Measurements from ENCODE around the gene DEUP1. TPM values are rescaled to one million over a fixed set of nuclear protein-coding genes. Genes with fewer than 3 reads are reported as not detected.

Gene DEUP1
- total RNA-seq, 4 donors from 2014 or later, result not detected

- no peak for DNase-seq (ENCODE audit: low spot score in 2 of 2)
- 3 to 5% methylated on average over 16 of the region's 16 CpGs for WGBS, 2 donors
- H3K4me3 ChIP-seq (ENCODE audit: low read depth, poor library complexity, severe bottlenecking), result no peak overlapping the region
- intact Hi-C loops (cut with DNase I; ENCODE audit: low total_unique reads), result no loop called here
- TF ChIP-seq CTCF (IDR thresholded peaks at IDR 0.05) (no peak), POLR2A (IDR thresholded peaks at IDR 0.05) (no peak)
These were observed 551 bp upstream of the DEUP1 start for GRCh38 chr11:93329936-93330445.

GRCh38 chr11:93340223-93340622 lies 9.7 kb downstream of the DEUP1 start:
- WGBS, 2 donors, result 65 to 74% methylated on average over 2 of the region's 2 CpGs
- no peak overlapping the region for H3K4me3 ChIP-seq (ENCODE audit: low read depth, poor library complexity, severe bottlenecking)
- no peak for DNase-seq (ENCODE audit: low spot score in 2 of 2)
- intact Hi-C loops (cut with DNase I; ENCODE audit: low total_unique reads), result no loop called here
- TF ChIP-seq CTCF (IDR thresholded peaks at IDR 0.05) (no peak), POLR2A (IDR thresholded peaks at IDR 0.05) (no peak)

- intact Hi-C loops (cut with DNase I; ENCODE audit: low total_unique reads), result no loop called here
- TF ChIP-seq POLR2A (IDR thresholded peaks at IDR 0.05) (no peak), CTCF (IDR thresholded peaks at IDR 0.05) (no peak)
These were observed 14.4 kb downstream of the DEUP1 start for GRCh38 chr11:93344855-93345333.

GRCh38 chr11:93348930-93349329 lies 18.4 kb downstream of the DEUP1 start:
- WGBS, 2 donors, result 88% methylated on average over 2 of the region's 2 CpGs
- DNase-seq (ENCODE audit: low spot score in 2 of 2), result no peak
- intact Hi-C loops (cut with DNase I; ENCODE audit: low total_unique reads), result no loop called here
- TF ChIP-seq CTCF (IDR thresholded peaks at IDR 0.05) (no peak), POLR2A (IDR thresholded peaks at IDR 0.05) (no peak)
- no peak overlapping the region for H3K4me3 ChIP-seq (ENCODE audit: low read depth, poor library complexity, severe bottlenecking)

More at GRCh38 chr11:93344855-93345333, 14.4 kb downstream of the DEUP1 start:
- DNase-seq (ENCODE audit: low spot score in 2 of 2), result no peak
- WGBS, 2 donors, result 92% methylated on average over 2 of the region's 2 CpGs
- H3K4me3 ChIP-seq (ENCODE audit: low read depth, poor library complexity, severe bottlenecking), result no peak overlapping the region

- H3K4me3 ChIP-seq (ENCODE audit: low read depth, poor library complexity, severe bottlenecking), result no peak overlapping the region
- intact Hi-C loops (cut with DNase I; ENCODE audit: low total_unique reads), result no loop called here
- TF ChIP-seq CTCF (IDR thresholded peaks at IDR 0.05) (no peak), POLR2A (IDR thresholded peaks at IDR 0.05) (no peak)
- 91 to 92% methylated on average over 6 of the region's 6 CpGs for WGBS, 2 donors
- DNase-seq (ENCODE audit: low spot score in 2 of 2), result no peak
These were observed 20.3 kb downstream of the DEUP1 start for GRCh38 chr11:93350835-93351234.

GRCh38 chr11:93359396-93359795 lies 28.9 kb downstream of the DEUP1 start:
- WGBS, 2 donors, result 86 to 88% methylated on average over 1 of the region's 1 CpG
- TF ChIP-seq CTCF (IDR thresholded peaks at IDR 0.05), result no peak
- H3K4me3 ChIP-seq (ENCODE audit: low read depth, poor library complexity, severe bottlenecking), result no peak overlapping the region
- intact Hi-C loops (cut with DNase I; ENCODE audit: low total_unique reads), result no loop called here
- no peak for DNase-seq (ENCODE audit: low spot score in 2 of 2)
